A549 treated with Mapracorat at 1 μM for 4 hours (cell line): ENCODE measurements around the gene ZNF100. TPM values are rescaled to one million over a fixed set of nuclear protein-coding genes. Genes with fewer than 3 reads are reported as not detected.

Experiments
- total RNA-seq: library from RNA; stranded (reverse); fragments of 200-300 nt; extraction: Qiagen RNA extraction; gene quantifications from 5 replicates; pipeline ENCODE4 v1.2.3, GENCODE V29; 2022

Gene ZNF100
- not detected in 5 replicates for total RNA-seq

GRCh38 chr19:21767065-21767800 lies at the start of gene ZNF100:
ZNF100 (minus strand) TSS chr19:21767579; CDS start chr19:21767429, 150 bp downstream.

Other genes starting within 250 kb of the ZNF100 start
- gene ZNF43, start 68.6 kb upstream of the ZNF100 start, total RNA-seq: 2.4 to 3.8 TPM (median 3.2 TPM) in 5 replicates
- gene ZNF208, start 243.4 kb upstream of the ZNF100 start, total RNA-seq: not detected in 5 replicates